Measurements from ENCODE around the gene KIF2A.
A peak's percentile ranks its signal among the peaks of the same experiment; 100 is the strongest.

The KIF2A gene

GRCh38 chr5:62395210-62395950 is 89.4 kb downstream of the KIF2A start:
- no peak for DNase-seq

GRCh38 chr5:62403411-62404250 is 97.6 kb downstream of the KIF2A start, which contains the start of gene DIMT1:
DIMT1 (minus strand) TSS chr5:62403905; CDS start chr5:62403772, 133 bp downstream.
- DNase-seq, result peak; percentile 84

GRCh38 chr5:62412549-62413329 is 106.7 kb downstream of the KIF2A start, which contains the start of gene IPO11:
IPO11 (plus strand) TSS chr5:62412763; CDS start chr5:62437280, 24,517 bp downstream.
- peak; percentile 91 for DNase-seq

- DNase-seq, result no peak
Observed at GRCh38 chr5:62413711-62414110, 107.7 kb downstream of the KIF2A start.

GRCh38 chr5:62418462-62419076 is 112.6 kb downstream of the KIF2A start:
- DNase-seq, result no peak

- DNase-seq, result no peak
Observed at GRCh38 chr5:62419609-62420008, 113.6 kb downstream of the KIF2A start.

GRCh38 chr5:62421414-62421813 is 115.4 kb downstream of the KIF2A start:
- no peak for DNase-seq

GRCh38 chr5:62424763-62425162 is 118.8 kb downstream of the KIF2A start:
- no peak for DNase-seq

GRCh38 chr5:62431735-62432620 is 126.0 kb downstream of the KIF2A start:
- no peak for DNase-seq

GRCh38 chr5:62432621-62433064 is 126.6 kb downstream of the KIF2A start:
- no peak for DNase-seq
